HG03064 (cell line): ENCODE data around the gene ROR2.
"Not testable (repeated sequence)": the region's sequence is repeated elsewhere in the genome, so short reads cannot be mapped to it uniquely, and the experiment has no call there.

Experiments
- ATAC-seq: cut with Tn5 transposase; IDR thresholded peaks from one replicate; pipeline ENCODE4 v1.9.1; 2021; ENCODE audit warnings: low read depth; ENCODE audit not compliant: unreplicated experiment

Gene ROR2

DNA sequence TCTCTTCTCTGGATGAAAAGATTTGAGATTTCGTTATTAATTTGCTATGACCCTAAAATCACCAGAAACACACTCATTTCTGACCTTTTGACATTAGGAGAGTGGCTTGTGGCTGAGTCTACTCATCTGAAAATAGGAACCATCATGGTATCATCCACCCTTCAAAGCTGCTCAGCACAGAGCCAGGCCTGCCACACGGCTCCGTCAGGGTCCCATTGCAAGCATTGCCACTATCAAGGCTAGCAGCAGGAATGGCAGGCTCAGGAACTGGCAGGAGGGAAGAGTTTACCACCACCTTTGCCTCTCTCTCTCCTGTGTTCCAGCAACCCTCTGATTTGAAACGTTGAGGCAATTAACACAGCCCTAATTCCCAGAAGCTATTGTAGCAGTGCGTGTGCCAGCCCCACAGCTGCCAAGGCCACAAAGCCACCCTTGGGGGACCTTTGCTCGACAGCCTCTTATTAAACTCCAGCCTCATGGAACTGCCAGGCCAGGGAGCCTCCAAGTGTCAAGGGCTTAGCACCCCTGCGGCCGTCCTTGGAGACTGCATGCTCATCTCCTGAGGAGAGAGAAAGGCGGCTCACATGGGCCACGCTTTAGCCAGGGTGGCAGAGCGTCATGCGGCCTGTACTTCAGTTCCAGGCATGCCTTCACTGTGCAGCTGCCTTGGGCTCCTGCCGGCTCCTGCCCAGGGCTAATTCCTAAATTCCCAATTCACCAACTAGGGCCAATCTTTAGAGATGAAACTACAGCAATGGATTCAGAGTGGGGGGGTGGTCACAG lies 145.9 kb downstream of the ROR2 start:
- ATAC-seq: no peak

DNA sequence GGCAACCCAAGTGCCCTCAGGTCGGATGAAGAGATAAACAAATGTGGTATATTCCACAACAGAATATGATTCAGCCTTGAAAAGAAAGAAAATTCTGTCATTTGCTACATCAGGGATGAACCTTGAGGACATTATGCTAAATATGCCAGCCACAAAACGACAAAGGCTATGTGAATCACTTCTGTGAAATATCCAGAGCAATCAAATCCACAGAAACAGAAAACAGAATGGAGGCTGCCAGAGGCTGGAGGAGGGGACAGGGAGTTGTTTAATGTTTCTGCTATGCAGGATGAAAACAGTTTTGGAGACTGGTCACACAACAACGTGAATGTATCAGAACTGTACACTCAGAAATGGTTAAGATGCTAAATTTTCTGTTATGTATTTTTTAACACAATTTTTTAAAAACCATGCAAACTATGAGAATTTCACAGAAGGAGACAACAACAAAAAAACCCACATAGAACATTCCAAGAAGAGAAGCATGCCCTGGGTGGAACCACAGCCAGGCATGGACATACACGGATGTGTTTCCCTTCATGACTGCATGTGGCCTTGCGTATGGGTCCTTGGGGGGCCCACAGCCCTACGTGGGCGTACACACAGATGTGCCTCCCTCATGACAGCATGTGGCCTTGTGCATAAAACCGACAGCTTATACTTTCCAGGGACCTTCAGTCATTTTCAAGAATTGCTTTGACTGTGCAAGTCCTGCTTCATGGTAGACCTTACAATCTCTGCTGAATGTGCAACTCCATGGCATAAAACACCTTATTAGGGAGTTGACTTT lies 146.7 kb downstream of the ROR2 start:
- ATAC-seq: no peak

DNA sequence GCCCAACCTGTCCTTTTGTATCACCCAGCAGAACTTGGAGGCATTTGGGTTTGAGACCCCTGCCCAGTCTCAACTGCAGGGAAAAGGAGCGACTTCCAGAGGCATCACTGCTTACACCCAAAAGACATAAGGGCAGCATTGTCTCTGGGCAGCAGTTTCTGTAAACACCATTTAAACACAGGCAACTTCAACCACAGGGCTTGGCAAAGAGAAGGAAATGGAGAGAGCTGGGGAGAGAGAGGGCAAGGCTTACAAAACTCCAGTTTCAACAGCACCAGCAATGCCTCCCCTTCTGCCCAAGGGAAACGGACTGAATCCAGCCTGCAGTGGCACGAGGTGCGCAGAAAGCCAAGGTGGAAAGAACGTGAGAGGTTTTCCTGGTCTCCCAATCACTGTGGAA lies 147.6 kb downstream of the ROR2 start:
- ATAC-seq: no peak

DNA sequence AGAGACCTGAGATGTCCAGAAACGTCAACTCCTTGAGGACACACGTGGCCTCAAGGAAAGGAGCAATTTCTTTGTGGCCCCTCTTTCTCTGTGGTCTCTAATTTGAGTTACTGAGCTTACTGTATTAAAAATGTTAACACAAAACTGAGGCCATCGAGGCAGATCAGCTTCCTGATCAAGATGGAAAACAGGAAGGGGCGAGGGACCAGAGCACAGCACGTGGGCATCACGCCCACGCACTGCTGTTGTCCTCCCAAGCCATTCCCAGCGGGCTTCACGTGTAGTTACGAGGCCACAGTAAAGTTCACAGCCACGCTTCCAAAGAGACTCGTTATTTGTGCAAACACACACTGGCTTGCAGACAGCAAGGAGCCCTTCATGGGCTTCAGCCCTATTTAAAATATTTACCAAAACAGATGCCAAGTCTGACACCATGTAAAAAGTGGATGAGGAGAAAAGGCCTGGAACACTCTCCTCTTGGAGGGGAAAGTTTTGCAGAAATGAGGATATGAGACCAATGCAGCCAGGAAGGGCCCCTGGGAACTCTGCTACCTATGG lies 149.5 kb downstream of the ROR2 start:
- no peak for ATAC-seq

DNA sequence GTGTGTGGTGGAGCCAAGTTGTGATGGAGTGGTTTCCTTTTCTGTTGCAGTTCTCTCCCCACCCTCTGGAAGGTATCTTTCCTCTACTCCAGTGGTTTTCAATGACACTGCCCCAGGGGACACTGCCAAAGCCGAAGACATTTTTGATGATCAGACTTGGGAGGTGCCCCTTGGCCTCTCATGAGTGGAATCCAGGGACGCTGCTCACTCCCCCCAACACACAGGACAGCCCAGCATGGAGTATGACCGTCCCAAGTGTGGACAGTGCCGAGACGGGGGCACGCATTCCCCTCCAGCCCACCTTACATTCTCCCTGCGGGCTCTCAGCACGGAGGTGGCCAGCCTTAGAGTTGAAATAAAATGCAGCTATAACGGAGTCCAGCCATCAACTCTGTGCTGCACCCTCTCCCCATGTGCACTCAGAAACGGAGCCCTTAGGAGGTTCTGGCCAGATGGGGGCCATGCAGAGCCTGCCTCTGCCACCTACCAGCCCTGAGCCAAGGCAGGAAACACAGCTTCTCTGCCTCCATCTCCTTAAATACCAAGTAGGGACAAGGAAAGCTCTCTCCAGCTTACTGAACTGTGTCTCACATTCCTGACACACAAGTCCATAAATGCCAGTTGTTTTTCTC lies 150.8 kb downstream of the ROR2 start:
- no peak for ATAC-seq

DNA sequence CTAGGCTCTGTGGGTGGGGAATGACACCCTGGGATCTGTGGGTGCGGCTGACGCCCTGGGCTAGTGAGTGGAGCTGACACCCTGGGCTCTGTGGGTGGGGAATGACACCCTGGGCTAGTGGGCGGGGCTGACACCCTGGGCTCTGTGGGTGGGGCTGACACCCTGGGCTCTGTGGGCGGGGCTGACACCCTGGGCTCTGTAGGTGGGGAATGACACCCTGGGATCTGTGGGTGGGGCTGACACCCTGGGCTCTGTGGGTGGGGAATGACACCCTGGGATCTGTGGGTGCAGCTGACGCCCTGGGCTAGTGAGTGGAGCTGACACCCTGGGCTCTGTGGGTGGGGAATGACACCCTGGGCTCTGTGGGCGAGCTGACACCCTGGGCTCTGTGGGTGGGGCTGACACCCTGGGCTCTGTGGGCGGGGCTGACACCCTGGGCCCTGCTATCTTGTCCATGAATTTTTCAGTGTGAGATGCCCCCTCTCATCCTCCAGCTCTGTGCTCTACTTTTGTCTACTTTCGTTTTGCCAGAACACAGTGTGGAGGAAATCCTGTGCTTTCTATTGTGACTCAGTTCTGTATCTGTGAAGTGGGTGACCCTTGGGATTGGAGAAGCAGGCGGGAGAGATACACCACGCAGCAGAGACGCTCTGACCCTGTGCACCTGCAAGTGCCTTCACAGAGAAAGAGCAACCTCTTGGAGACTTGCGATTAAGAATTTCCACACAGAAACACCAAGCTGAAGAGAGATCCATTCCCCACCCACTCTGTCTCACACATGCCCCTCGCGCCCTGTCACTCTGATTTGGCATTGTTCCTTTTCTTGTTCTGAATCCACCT lies 151.5 kb downstream of the ROR2 start:
- ATAC-seq: not testable (repeated sequence)

DNA sequence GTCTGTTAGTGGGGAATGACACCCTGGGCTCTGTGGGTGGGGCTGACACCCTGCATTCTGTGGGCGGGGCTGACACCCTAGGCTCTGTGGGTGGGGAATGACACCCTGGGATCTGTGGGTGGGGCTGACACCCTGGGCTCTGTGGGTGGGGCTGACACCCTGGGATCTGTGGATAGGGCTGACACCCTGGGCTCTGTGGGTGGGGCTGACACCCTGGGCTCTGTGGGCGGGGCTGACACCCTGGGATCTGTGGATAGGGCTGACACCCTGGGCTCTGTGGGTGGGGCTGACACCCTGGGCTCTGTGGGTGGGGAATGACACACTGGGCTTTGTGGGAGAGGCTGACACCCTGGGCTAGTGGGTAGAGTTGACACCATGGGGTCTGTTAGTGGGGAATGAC lies 152.5 kb downstream of the ROR2 start:
- not testable (repeated sequence) for ATAC-seq

DNA sequence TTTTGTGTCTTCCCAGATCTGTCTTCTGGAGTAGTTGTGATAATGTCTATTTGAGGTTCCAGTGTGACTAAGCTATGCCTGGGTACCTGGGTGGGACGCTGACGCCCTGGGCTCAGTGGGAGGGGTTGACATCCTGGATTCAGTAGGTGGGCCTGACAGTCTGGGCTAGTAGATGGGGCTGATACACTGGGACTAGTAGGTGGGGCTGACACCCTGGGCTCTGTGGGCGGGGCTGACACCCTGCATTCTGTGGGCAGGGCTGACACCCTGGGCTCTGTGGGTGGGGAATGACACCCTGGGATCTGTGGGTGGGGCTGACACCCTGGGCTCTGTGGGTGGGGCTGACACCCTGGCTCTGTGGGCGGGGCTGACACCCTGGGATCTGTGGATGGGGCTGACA lies 153.5 kb downstream of the ROR2 start:
- ATAC-seq: not testable (repeated sequence)

DNA sequence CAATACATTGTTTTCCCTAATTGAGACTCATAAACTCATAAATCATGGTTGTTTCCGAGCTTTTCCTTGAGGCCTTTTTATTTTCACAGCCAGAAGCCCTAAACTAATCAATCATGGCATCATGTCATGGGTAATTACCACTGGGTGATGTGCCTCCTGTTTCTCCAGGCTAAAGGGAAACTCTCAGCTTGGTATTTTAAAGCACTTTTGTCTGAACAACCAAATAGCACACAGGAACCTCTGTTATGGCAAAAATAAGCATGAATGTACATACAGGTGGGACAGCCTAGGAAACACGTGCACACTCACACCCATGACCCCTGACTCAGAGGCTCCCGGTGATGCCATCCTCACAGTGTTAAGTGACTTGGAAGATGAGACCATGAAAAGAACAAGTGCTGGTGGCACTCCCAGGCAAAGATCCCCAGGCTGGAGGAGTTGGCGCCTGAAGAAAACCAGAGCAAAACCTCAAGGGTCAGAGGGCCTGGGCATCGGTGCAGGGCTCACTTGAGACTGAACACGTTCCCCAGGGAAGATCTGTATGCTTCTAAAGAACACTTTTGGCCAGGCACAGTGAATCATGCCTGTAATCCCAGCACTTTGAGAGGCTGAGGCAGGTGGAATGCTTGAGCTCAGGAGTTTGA lies 154.3 kb downstream of the ROR2 start:
- ATAC-seq: no peak

DNA sequence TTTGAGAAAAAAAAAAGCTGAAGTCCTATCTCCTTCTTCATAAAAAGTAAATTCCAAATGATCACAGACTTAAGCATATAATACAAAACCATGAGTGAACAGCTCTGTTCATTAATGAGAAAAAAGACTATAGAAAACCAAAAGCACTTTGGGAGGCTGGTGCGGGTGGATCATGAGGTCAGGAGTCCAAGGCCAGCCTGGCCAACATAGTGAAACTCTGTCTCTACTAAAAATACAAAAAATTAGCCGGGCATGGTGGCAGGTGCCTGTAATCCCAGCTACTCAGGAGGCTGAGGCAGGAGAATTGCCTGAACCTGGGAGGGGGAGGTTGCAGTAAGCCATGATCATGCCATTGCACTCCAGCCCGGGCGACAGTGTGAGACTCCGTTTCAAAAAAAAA lies 156.7 kb downstream of the ROR2 start:
- ATAC-seq: not testable (repeated sequence)

DNA sequence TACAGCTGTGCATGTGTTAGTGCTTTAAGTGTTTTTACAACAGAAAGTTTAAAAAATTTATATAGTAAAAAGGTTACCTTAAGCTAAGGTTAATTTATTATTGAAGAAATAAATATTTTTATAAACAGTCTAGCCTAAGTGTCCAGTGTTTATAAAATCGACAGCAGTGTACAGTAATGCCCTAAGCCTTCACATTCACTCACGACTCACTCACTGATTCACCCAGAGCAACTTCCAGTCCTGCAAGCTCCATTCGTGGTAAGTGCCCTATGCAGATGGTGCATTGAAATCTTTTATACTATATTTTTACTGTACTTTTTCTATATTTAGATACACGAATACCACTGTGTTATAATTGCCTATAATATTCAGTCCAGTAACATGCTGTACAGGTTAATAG lies 159.1 kb downstream of the ROR2 start:
- ATAC-seq: no peak

DNA sequence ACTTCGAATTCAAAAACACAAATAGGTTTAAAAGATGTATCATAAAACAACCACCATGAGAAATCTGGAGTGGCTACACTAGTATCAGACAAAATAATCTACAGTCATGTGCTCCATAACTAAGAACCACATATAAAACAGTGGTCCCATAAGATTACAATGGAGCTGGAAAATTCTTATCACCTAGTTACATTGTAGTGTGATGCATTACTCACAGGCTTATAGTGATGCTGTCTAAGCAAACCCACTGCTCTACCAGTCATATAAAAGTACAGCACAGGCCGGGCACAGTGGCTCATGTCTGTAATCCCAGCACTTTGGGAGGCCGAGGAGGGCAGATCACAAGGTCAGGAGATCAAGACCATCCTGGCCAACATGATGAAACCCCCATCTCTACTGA lies 160.1 kb downstream of the ROR2 start:
- no peak for ATAC-seq

DNA sequence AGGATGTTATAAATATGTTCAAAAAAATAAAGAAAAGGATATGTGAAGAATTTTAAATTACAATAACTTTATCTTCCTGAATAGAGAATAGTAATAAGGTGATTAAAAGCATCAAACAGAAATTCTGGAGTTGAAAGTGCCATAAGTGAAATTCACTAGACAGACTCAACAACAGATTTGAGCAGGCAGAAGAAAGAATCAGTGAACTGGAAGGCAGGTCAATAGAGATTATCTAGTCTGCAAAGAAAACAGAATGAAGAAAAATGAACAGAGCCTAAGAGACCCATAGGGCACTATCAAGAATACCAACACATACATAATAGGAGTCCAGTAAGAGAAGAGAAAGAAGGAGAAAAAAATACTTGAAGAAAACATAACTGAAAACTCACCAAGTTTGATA lies 162.1 kb downstream of the ROR2 start:
- ATAC-seq: no peak

DNA sequence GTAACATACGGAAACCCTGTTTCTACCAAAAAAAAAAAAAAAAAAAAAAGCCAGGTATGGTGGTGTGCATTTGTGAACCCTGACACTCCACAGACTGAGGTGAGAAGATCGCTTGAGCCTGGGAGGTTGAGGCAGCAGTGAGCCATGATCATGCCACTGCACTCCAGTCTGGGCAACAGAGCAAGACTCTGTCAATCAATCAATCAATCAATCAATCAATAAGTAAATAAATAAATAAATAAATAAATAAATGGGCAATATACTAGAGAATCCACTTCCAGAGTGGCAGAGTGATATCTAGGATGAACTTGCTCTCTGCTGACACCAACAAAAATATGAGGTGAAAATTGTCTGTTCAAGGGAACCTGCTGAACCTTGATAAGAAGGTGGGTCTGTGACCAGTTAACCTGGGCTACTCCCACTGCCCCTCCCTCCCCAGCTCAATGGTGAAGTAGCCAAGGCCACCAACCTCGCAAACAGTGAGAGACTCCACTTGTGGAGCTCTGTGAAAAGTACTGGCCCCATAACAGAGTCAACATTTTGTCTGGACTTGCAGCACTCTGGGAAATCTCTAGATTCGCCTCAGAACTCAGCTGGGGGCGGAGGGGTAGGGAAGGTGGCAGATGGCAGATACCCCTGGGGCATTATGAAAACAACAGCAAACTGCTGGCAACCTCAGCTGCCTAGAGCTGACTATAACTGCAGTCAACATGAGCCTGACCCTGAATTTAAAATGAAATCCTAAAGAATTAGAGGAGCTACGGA lies 163.7 kb downstream of the ROR2 start:
- no peak for ATAC-seq

DNA sequence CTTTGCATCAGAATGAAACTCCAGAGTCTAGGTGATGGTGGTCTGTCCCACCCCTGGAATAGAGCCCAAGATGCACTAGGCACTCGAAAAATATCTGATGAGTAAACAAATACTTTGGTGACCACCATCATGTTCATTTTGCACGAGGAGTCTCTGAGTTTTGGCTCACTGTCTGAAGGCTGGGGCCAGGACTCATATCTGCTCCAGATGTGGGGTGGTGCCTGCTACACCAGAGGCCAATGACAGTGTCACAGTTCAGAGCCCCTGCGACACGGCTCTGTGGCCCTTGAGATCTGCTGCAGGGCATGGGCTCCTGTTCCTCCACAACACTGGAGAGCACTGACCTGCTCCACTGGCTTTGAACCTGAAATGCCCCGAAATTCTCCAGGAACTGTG lies 164.6 kb downstream of the ROR2 start:
- ATAC-seq: no peak

DNA sequence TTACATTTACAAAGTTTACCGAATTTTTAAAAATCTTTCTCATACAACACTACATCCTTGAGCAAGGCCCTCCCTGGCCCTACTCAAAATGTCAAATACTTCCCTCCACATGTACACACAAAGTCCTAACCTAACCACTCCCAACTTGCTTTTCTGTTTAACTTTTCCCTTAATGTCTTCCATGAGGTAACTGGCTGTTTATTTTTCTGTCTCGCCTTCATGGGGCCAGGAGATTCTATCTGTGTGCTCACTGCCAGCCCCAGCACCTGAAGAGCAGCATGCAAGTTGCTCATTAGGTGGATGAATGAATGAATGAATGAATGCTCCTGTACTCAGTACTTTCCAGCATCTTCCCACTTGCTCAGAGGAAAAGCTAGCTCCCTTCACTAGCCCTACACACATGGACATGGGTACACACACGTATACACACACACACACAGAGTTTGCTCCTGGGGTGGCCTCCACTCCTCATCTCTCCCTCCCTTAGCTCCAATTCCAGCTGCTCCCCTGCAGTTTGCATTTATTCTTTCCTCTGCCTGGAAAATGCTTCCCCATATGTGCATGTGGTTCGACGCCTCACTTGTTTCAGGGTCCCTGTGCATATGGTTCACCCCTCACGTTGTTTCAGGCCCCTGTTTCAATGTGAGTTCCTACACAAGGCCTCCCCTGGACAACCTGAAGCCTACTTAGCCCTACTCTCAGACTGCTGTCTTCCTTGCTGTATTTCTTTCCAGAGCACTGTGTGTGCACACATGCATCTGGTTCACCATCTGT lies 165.2 kb downstream of the ROR2 start:
- ATAC-seq: no peak

DNA sequence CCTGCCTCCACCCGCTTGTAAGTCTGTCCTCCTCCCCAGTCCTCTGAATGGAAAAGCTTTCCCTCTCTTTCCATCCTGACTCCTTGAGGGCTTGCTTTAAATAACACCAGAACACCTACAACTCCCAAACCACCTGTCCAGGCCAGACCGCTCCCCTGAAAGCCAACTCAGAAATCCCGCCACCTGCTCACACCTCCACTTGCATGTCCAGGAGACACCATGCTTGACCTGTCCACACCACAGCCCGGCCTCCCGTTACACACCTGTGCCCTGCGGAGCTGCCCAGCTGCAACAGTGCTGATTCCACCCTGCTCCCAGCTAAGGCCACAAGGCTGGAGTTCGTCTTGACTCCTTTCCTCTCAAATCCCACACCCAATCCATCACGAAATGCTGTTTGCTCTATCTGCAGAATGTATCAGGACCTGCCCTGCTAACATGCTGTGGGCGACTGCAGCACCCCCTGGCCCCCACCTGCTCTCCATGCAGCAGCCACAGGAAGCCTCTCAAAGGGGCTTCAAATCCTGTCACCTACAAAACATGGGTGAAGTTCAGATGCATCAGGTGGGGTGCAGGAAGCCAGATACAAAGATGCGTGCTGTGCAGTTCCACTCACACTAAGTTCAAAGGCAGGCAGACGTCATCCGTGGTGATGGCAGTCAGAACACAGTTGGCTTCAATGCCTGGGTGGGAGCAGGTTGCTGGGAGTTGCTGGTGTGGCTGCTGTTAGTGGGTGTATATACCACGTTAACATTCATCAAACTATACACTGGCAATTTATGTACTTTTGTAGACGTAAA lies 166.0 kb downstream of the ROR2 start:
- no peak for ATAC-seq

DNA sequence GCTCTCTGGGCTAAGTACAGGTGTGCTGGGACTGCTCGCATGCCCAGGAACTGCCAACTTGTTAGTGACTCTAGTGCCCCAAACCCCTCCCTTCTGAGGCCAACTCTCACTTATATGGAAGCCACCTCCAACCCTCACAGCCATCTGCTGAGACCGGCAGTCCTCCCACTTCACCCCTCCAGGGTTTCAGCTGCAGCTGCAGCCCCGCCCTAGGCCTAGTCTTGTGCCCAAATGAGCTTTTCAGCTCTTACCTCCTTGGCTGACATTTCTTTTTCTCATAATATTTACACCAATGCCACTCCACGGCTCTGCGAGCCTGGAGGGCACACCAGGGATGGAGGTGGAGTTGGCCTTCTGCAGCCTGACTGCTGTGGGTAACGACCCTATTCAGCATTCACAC lies 166.6 kb downstream of the ROR2 start:
- no peak for ATAC-seq
